Measurements from ENCODE around the gene TSPAN32. TPM values are rescaled to one million over a fixed set of nuclear protein-coding genes. Genes with fewer than 3 reads are reported as not detected.
"Not testable (repeated sequence)": the region's sequence is repeated elsewhere in the genome, so short reads cannot be mapped to it uniquely, and the experiment has no call there.

The TSPAN32 gene
- total and polyA plus RNA-seq, 4 experiments from 2014 or later = 14.6 to 52.7 (median 45.9) TPM

- POLR2A ChIA-PET (ENCODE audit: partially characterized antibody); DNase-seq; H3K4me3 ChIP-seq (ENCODE audit: low read length in 2 of 2); H3K36me3 Mint-ChIP-seq; H3K4me1 Mint-ChIP-seq; H3K4me3 Mint-ChIP-seq; H3K36me3 ChIP-seq (ENCODE audit: insufficient read depth, low read length); CTCF ChIA-PET (ENCODE audit: partially characterized antibody); intact Hi-C loops (cut with micrococcal nuclease); H3K9me3 ChIP-seq (ENCODE audit: control insufficient read depth in 1 of 2, low read length in 2 of 2); H3K27ac Mint-ChIP-seq; H3K27me3 Mint-ChIP-seq; H3K9me3 Mint-ChIP-seq; H3K27ac ChIP-seq (ENCODE audit: low read depth, low read length); H3K4me1 ChIP-seq (ENCODE audit: insufficient read depth, low read length); H3K27me3 ChIP-seq (ENCODE audit: insufficient read depth, low read length): not testable (repeated sequence)
Observed at GRCh38 chr11:2357651-2358050, 55.8 kb downstream of the TSPAN32 start.

GRCh38 chr11:2358754-2359442 lies 57.1 kb downstream of the TSPAN32 start:
- no peaks in the 10 kb centered on the region for H3K36me3 Mint-ChIP-seq
- POLR2A ChIA-PET (ENCODE audit: partially characterized antibody) = no interaction called here
- CTCF ChIA-PET (ENCODE audit: partially characterized antibody) = no interaction called here
- no peak for DNase-seq
- H3K4me3 Mint-ChIP-seq = no peak overlapping the region
- H3K9me3 ChIP-seq (ENCODE audit: control insufficient read depth in 1 of 2, low read length in 2 of 2) = no peaks in the 10 kb centered on the region
- no peaks in the 10 kb centered on the region for H3K4me1 ChIP-seq (ENCODE audit: insufficient read depth, low read length)
- H3K9me3 Mint-ChIP-seq = no peaks in the 10 kb centered on the region
- no peaks in the 10 kb centered on the region for H3K27me3 Mint-ChIP-seq
- H3K36me3 ChIP-seq (ENCODE audit: insufficient read depth, low read length) = no peaks in the 10 kb centered on the region
- H3K27ac Mint-ChIP-seq = peak overlapping the region in 1 of 7 donors; percentile 62
- no peak overlapping the region for H3K27ac ChIP-seq (ENCODE audit: low read depth, low read length)
- no peak overlapping the region for H3K4me3 ChIP-seq (ENCODE audit: low read length in 2 of 2)
- intact Hi-C loops (cut with micrococcal nuclease) = no loop called here
- H3K4me1 Mint-ChIP-seq = no peaks in the 10 kb centered on the region
- H3K27me3 ChIP-seq (ENCODE audit: insufficient read depth, low read length) = no peaks in the 10 kb centered on the region

GRCh38 chr11:2359557-2359956 lies 57.7 kb downstream of the TSPAN32 start:
- POLR2A ChIA-PET (ENCODE audit: partially characterized antibody) = no interaction called here
- Mint-ChIP-seq H3K36me3 (no peaks in the 10 kb centered on the region), H3K9me3 (no peaks in the 10 kb centered on the region), H3K27ac (no peak overlapping the region), H3K27me3 (no peaks in the 10 kb centered on the region), H3K4me3 (no peak overlapping the region), H3K4me1 (no peaks in the 10 kb centered on the region)
- H3K4me3 ChIP-seq (ENCODE audit: low read length in 2 of 2) = no peak overlapping the region
- H3K27ac ChIP-seq (ENCODE audit: low read depth, low read length) = no peak overlapping the region
- no peak for DNase-seq
- CTCF ChIA-PET (ENCODE audit: partially characterized antibody) = no interaction called here
- H3K9me3 ChIP-seq (ENCODE audit: control insufficient read depth in 1 of 2, low read length in 2 of 2) = no peaks in the 10 kb centered on the region
- H3K27me3 ChIP-seq (ENCODE audit: insufficient read depth, low read length) = no peaks in the 10 kb centered on the region
- no peaks in the 10 kb centered on the region for H3K4me1 ChIP-seq (ENCODE audit: insufficient read depth, low read length)
- intact Hi-C loops (cut with micrococcal nuclease) = no loop called here
- no peaks in the 10 kb centered on the region for H3K36me3 ChIP-seq (ENCODE audit: insufficient read depth, low read length)

GRCh38 chr11:2360081-2360642 lies 58.3 kb downstream of the TSPAN32 start:
- no peak for DNase-seq
- H3K9me3 ChIP-seq (ENCODE audit: control insufficient read depth in 1 of 2, low read length in 2 of 2) = no peaks in the 10 kb centered on the region
- intact Hi-C loops (cut with micrococcal nuclease) = no loop called here
- Mint-ChIP-seq H3K9me3 (no peaks in the 10 kb centered on the region), H3K27ac (no peak overlapping the region), H3K27me3 (no peaks in the 10 kb centered on the region), H3K36me3 (no peaks in the 10 kb centered on the region), H3K4me1 (no peaks in the 10 kb centered on the region), H3K4me3 (no peak overlapping the region)
- no peaks in the 10 kb centered on the region for H3K27me3 ChIP-seq (ENCODE audit: insufficient read depth, low read length)
- ChIA-PET POLR2A (ENCODE audit: partially characterized antibody) (no interaction called here), CTCF (ENCODE audit: partially characterized antibody) (no interaction called here)
- H3K4me3 ChIP-seq (ENCODE audit: low read length in 2 of 2) = no peak overlapping the region
- no peak overlapping the region for H3K27ac ChIP-seq (ENCODE audit: low read depth, low read length)
- H3K4me1 ChIP-seq (ENCODE audit: insufficient read depth, low read length) = no peaks in the 10 kb centered on the region
- H3K36me3 ChIP-seq (ENCODE audit: insufficient read depth, low read length) = no peaks in the 10 kb centered on the region

GRCh38 chr11:2361565-2361964 lies 59.8 kb downstream of the TSPAN32 start:
- POLR2A ChIA-PET (ENCODE audit: partially characterized antibody) = no interaction called here
- no peak for DNase-seq
- CTCF ChIA-PET (ENCODE audit: partially characterized antibody) = no interaction called here
- no peaks in the 10 kb centered on the region for H3K27me3 Mint-ChIP-seq
- H3K4me3 Mint-ChIP-seq = no peak overlapping the region
- no peaks in the 10 kb centered on the region for H3K4me1 Mint-ChIP-seq
- Histone ChIP-seq H3K27ac (ENCODE audit: low read depth, low read length) (no peak overlapping the region), H3K4me1 (ENCODE audit: insufficient read depth, low read length) (no peaks in the 10 kb centered on the region), H3K4me3 (ENCODE audit: low read length in 2 of 2) (no peak overlapping the region), H3K9me3 (ENCODE audit: control insufficient read depth in 1 of 2, low read length in 2 of 2) (no peaks in the 10 kb centered on the region), H3K27me3 (ENCODE audit: insufficient read depth, low read length) (no peaks in the 10 kb centered on the region), H3K36me3 (ENCODE audit: insufficient read depth, low read length) (no peaks in the 10 kb centered on the region)
- H3K9me3 Mint-ChIP-seq = no peaks in the 10 kb centered on the region
- intact Hi-C loops (cut with micrococcal nuclease) = no loop called here
- no peaks in the 10 kb centered on the region for H3K36me3 Mint-ChIP-seq
- H3K27ac Mint-ChIP-seq = no peak overlapping the region

GRCh38 chr11:2362414-2362813 lies 60.6 kb downstream of the TSPAN32 start:
- Histone ChIP-seq H3K4me1 (ENCODE audit: insufficient read depth, low read length) (no peaks in the 10 kb centered on the region), H3K36me3 (ENCODE audit: insufficient read depth, low read length) (no peaks in the 10 kb centered on the region), H3K4me3 (ENCODE audit: low read length in 2 of 2) (no peak overlapping the region), H3K9me3 (ENCODE audit: control insufficient read depth in 1 of 2, low read length in 2 of 2) (no peaks in the 10 kb centered on the region), H3K27ac (ENCODE audit: low read depth, low read length) (no peak overlapping the region), H3K27me3 (ENCODE audit: insufficient read depth, low read length) (no peaks in the 10 kb centered on the region)
- H3K9me3 Mint-ChIP-seq = no peaks in the 10 kb centered on the region
- DNase-seq = no peak
- H3K27ac Mint-ChIP-seq = peak overlapping the region in 1 of 7 donors; percentile 6
- CTCF ChIA-PET (ENCODE audit: partially characterized antibody) = interaction anchor here (1.0 kb wide), 1 partner anchor 58 kb away, joined by 3 read pairs; no protein-coding TSS in a partner anchor
- intact Hi-C loops (cut with micrococcal nuclease) = no loop called here
- POLR2A ChIA-PET (ENCODE audit: partially characterized antibody) = no interaction called here
- no peaks in the 10 kb centered on the region for H3K36me3 Mint-ChIP-seq
- no peaks in the 10 kb centered on the region for H3K27me3 Mint-ChIP-seq
- no peak overlapping the region for H3K4me3 Mint-ChIP-seq
- no peaks in the 10 kb centered on the region for H3K4me1 Mint-ChIP-seq

- no peaks in the 10 kb centered on the region for H3K36me3 Mint-ChIP-seq
- Histone ChIP-seq H3K27me3 (ENCODE audit: insufficient read depth, low read length) (no peaks in the 10 kb centered on the region), H3K4me1 (ENCODE audit: insufficient read depth, low read length) (no peaks in the 10 kb centered on the region), H3K4me3 (ENCODE audit: low read length in 2 of 2) (no peak overlapping the region), H3K9me3 (ENCODE audit: control insufficient read depth in 1 of 2, low read length in 2 of 2) (no peaks in the 10 kb centered on the region), H3K36me3 (ENCODE audit: insufficient read depth, low read length) (no peaks in the 10 kb centered on the region), H3K27ac (ENCODE audit: low read depth, low read length) (no peak overlapping the region)
- intact Hi-C loops (cut with micrococcal nuclease) = no loop called here
- ChIA-PET POLR2A (ENCODE audit: partially characterized antibody) (no interaction called here), CTCF (ENCODE audit: partially characterized antibody) (interaction anchor here (1.0 kb wide), 1 partner anchor 57 kb away, joined by 3 read pairs; no protein-coding TSS in a partner anchor)
- H3K9me3 Mint-ChIP-seq = no peaks in the 10 kb centered on the region
- no peaks in the 10 kb centered on the region for H3K27me3 Mint-ChIP-seq
- H3K4me1 Mint-ChIP-seq = no peaks in the 10 kb centered on the region
- no peak for DNase-seq
- H3K4me3 Mint-ChIP-seq = no peak overlapping the region
- H3K27ac Mint-ChIP-seq = no peak overlapping the region
Observed at GRCh38 chr11:2363130-2363529, 61.3 kb downstream of the TSPAN32 start.
